GM12874 (cell line): ENCODE measurements around the gene RSAD1.

Experiments used
- TF ChIP-seq, protein P1 (sequence below): IDR thresholded peaks from 2 replicates; pipeline ENCODE4 v1.5.1; 2011; ENCODE audit warnings: low read depth, mild to moderate bottlenecking, control low read depth, low read length, moderate library complexity; ENCODE audit not compliant: insufficient read depth

The RSAD1 gene

DNA sequence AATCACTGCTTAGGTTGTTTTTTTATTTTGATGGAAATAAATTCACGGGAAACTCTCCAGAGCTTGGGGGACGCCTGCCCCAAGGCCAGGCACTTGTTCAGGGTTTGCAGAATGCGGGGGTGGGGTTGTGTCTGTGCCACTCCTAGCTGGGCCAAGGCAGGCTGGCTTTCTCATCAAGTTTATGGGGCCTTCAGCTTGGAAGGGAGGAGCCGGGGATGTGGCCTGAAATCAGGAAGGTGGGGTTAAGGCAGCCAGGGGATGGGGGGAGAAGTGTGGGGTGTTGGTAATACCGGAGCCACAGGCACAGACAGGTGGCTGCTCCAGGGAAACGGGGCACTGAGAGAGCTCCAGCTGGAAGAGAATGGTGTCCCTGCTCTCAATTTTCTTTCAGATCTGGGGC, 8.2 kb upstream of the RSAD1 start:
- TF ChIP-seq, protein P1, sequence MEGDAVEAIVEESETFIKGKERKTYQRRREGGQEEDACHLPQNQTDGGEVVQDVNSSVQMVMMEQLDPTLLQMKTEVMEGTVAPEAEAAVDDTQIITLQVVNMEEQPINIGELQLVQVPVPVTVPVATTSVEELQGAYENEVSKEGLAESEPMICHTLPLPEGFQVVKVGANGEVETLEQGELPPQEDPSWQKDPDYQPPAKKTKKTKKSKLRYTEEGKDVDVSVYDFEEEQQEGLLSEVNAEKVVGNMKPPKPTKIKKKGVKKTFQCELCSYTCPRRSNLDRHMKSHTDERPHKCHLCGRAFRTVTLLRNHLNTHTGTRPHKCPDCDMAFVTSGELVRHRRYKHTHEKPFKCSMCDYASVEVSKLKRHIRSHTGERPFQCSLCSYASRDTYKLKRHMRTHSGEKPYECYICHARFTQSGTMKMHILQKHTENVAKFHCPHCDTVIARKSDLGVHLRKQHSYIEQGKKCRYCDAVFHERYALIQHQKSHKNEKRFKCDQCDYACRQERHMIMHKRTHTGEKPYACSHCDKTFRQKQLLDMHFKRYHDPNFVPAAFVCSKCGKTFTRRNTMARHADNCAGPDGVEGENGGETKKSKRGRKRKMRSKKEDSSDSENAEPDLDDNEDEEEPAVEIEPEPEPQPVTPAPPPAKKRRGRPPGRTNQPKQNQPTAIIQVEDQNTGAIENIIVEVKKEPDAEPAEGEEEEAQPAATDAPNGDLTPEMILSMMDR: no peak

DNA sequence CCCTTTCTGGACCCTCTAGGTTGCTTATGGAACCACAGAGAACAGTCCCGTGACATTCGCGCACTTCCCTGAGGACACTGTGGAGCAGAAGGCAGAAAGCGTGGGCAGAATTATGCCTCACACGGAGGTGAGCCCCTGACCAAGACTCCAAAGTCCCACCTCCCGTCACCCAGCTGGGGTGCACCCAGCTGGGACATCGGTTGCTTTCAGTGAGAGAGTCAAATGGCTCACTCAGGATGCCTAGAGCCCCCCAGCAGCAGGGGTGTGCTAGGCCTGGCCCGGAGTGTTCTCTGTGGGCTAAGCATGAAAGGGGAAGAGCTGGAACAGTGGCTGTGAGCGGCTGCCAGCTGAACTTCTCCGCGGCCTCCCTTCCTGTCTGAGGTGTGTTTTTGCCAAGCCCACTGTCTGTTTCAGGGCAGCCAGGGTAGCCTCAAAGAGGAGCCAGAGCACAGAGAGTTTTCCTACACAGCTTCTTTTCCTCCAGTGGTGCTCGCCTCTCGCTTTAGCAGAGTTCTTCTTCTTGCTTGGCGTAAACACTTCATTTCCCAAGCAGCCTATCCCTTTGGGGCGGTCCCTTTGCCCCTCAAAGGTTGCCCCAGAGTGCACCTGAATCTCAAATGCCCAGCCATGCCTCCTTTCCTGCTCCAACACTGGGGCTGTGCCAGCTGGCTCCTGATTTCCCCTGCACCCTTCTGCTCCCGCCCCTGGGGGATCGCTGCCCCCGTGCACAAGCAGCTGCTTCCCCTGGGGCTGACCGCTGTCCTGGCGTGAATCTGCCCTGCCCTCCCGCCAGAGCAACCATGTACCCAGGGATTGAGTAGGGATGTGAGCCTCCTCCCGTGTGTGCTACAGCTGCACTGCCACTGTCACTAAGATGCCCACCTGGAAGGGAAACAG, 7.4 kb upstream of the RSAD1 start:
- TF ChIP-seq, protein P1: no peak

DNA sequence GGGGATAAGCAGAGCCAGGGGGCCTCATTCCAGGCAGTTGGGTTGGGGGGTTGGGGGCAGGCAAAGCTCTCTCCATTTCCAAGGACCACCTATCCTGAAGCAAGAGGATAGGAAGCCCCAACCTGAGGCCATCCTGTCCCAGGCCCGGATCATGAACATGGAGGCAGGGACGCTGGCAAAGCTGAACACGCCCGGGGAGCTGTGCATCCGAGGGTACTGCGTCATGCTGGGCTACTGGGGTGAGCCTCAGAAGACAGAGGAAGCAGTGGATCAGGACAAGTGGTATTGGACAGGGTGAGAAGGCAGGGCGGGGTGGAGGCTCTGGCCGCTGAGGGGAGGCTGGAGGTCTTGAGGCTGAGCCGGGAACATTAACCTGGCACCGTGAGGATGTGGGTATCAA, 6.4 kb upstream of the RSAD1 start:
- TF ChIP-seq, protein P1: no peak

DNA sequence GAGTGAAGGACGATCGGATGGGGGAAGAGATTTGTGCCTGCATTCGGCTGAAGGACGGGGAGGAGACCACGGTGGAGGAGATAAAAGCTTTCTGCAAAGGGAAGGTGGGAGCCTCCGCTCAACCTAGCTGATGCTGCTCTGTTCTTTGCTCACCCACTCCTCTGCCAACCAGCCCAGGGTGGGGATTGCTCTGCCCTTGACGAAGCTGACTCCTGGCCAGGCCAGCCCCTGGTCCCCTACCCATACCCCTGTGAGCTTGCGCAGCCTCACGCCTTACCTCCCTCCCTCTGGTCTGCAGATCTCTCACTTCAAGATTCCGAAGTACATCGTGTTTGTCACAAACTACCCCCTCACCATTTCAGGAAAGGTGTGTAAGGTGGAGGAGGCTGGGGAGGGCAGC, 4.8 kb upstream of the RSAD1 start:
- TF ChIP-seq, protein P1: no peak

DNA sequence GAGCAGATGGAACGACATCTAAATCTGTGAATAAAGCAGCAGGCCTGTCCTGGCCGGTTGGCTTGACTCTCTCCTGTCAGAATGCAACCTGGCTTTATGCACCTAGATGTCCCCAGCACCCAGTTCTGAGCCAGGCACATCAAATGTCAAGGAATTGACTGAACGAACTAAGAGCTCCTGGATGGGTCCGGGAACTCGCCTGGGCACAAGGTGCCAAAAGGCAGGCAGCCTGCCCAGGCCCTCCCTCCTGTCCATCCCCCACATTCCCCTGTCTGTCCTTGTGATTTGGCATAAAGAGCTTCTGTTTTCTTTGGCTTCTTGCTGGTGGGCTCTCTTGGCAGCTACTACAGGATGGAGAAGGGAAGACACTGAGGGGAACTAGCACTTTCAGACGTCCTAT, 4.1 kb upstream of the RSAD1 start:
- TF ChIP-seq, protein P1: no peak

DNA sequence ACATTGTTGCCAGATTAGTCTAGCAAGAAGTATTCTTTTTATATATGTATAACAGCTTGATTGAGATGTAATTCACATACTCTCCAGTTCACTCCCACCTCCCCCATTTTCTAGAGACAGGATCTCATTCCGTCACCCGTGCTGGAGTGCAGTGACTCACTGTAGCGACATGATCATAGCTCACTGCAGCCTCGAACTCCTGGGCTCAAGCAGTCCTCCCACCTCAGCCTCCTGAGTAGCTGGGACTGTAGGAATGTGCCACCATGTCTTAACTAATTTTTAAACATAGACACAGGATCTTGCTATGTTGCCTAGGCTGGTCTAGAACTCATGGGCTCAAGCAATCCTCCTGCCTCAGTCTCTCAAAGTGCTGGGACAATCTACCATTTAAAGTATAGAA, 3.3 kb upstream of the RSAD1 start:
- TF ChIP-seq, protein P1: no peak

DNA sequence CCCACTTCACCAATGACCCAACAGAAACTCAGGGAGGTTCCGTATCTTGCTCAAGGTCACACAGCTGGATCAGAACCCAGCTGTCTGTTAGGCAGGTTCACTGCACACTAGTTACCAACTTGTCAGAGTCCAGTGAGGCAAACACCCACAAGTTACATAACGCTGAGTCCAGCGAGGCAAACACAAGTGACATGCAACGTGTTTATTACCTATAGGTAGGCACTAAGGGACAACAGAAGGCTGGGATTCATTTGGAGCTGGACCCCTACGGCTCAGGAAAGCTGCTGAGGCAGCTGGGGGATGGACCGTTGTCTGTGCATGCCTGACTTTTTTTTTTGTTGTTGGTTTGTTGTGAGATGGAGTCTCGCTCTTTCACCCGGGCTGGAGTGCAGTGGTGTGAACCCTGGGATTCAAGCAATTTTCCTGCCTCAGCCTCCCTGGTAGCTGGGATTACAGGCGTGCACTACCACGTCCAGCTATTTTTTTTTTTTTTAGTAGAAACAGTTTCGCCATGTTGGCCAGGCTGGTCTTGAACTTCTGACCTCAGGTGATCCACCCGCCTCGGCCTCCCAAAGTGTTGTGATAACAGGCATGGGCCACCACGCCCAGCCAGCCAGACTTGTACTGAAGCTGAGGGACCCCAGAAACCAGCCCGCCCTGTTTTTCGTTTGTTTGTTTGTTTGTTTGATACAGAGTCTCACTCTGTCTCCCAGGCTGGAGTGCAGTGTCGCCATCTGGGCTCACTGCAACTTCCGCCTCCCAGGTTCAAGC, 1.9 kb upstream of the RSAD1 start:
- TF ChIP-seq, protein P1: no peak
